Measurements from ENCODE around the gene UCK2.

DNA sequence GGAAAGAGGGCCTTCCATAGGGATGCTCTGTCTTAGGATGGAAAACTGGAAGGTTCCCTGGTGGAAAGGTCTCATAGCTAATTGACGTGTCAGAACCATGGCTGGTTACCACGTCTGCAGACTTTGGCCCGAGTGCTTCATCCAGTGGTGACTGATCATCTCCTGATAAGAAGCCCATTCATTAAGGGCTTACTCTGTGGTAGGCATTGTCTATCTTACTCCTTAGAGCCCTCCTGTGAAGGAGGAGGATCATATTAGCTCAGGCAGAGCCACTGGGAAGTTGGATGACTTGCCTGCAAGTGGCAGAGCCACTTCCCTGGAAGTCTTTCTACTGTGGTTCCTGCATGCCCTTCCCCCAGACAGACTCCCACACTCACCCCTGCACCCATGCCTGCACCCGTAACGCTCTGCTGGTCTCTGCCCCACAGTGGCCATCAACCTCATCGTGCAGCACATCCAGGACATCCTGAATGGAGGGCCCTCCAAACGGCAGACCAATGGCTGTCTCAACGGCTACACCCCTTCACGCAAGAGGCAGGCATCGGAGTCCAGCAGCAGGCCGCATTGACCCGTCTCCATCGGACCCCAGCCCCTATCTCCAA, 79.9 kb downstream of the UCK2 start:
- TF ChIP-seq BHLHE40 (IDR thresholded peaks at IDR 0.05; ENCODE audit: borderline replicate concordance) = no peak
- no peak for TF ChIP-seq TARDBP (IDR thresholded peaks at IDR 0.05)
- no peak for TF ChIP-seq SP1 (IDR thresholded peaks at IDR 0.05)
- TF ChIP-seq ARNT (IDR thresholded peaks at IDR 0.05) = no peak
- TF ChIP-seq, protein P1, sequence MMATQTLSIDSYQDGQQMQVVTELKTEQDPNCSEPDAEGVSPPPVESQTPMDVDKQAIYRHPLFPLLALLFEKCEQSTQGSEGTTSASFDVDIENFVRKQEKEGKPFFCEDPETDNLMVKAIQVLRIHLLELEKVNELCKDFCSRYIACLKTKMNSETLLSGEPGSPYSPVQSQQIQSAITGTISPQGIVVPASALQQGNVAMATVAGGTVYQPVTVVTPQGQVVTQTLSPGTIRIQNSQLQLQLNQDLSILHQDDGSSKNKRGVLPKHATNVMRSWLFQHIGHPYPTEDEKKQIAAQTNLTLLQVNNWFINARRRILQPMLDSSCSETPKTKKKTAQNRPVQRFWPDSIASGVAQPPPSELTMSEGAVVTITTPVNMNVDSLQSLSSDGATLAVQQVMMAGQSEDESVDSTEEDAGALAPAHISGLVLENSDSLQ (IDR thresholded peaks at IDR 0.05) = no peak
- TF ChIP-seq CTBP1 (IDR thresholded peaks at IDR 0.05; ENCODE audit: borderline replicate concordance) = no peak

All from HEK293T (cell line).